Loucy (cell line): Measurements from ENCODE around the gene AFF2.
A peak's percentile ranks its signal among the peaks of the same experiment; 100 is the strongest.

Source experiments
- EZH2phosphoT487 ChIP-seq: fragments of 200-600 bp; IDR thresholded peaks from 2 replicates; pipeline ENCODE4 v1.6.1; 2018; ENCODE audit warnings: antibody characterized with exemption, mild to moderate bottlenecking, moderate library complexity, borderline replicate concordance
- TF ChIP-seq, protein P1 (sequence below): fragments of 200-600 bp; sonication (generic); conservative IDR thresholded peaks from 2 replicates; pipeline ENCODE4 v1.5.1; 2014; ENCODE audit warnings: mild to moderate bottlenecking, antibody characterized with exemption, low read length

DNA sequence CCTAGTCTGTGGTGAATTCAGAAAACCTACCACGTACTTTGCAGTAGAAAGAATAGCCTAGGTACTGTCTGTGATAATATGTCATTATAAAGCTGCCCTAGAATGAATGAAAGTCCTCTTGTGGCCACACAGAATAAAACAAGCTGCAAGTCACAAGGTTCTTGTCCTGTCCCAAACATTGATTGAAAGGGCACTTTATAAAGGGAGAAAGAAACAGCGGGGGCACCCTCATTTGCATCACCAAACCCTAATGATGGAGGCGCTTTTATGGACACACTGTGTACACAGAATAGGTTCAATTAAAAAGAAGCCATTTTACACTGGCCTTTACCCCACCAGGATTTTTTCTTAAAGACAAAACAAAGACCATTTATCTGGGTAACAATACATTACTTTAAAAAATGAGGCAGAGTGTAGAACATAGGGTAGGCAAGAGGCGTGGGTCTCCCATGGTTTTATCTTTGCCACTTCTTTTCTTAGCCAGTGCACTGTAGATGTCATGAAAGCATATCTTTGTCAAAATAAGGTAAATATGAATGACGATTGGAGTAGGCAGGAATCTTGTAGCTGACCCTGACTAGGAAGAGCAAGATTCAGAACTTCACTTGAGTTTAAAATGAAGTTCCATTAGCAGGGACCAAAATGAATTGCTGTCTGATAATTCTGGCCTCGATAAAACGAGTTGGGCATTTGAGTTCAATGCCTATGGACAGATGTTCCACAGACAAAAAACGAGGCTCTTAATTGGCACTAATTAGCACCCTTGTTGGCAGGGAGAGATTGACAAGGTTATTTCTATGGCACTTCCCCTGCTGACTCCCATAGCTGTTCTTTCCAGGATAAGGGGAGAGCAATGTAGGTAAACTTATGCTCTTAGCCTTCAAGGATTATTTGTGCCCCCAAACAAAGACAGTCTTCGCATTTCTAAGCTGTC, 365.1 kb downstream of the AFF2 start:
- no peak for TF ChIP-seq EZH2phosphoT487
- TF ChIP-seq, protein P1, sequence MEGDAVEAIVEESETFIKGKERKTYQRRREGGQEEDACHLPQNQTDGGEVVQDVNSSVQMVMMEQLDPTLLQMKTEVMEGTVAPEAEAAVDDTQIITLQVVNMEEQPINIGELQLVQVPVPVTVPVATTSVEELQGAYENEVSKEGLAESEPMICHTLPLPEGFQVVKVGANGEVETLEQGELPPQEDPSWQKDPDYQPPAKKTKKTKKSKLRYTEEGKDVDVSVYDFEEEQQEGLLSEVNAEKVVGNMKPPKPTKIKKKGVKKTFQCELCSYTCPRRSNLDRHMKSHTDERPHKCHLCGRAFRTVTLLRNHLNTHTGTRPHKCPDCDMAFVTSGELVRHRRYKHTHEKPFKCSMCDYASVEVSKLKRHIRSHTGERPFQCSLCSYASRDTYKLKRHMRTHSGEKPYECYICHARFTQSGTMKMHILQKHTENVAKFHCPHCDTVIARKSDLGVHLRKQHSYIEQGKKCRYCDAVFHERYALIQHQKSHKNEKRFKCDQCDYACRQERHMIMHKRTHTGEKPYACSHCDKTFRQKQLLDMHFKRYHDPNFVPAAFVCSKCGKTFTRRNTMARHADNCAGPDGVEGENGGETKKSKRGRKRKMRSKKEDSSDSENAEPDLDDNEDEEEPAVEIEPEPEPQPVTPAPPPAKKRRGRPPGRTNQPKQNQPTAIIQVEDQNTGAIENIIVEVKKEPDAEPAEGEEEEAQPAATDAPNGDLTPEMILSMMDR = peak; percentile 27; the same call in 1 of the 2 replicates
